Peyer's patch (tissue), 4 donors: Measurements from ENCODE around the gene ELAVL1. TPM values are rescaled to one million over a fixed set of nuclear protein-coding genes. Genes with fewer than 3 reads are reported as not detected.

Experiments used
- DNase-seq, 3 donors: peaks; one replicate each; pipeline ENCODE4 v3.0.0-alpha.2; 2017 to 2019
- H3K27ac ChIP-seq, 4 donors: fragments of 200-600 bp; sonication (generic); one replicate each; pipeline ENCODE4 v1.5.1; 2016 to 2019
- H3K27me3 ChIP-seq, 2 donors: fragments of 200-600 bp; sonication (generic); one replicate each; pipeline ENCODE4 v1.5.1; 2019
- H3K36me3 ChIP-seq, 3 donors: fragments of 200-600 bp; sonication (generic); one replicate each; pipeline ENCODE4 v1.5.1; 2016 to 2019
- H3K4me1 ChIP-seq, 4 donors: fragments of 200-600 bp; sonication (generic); one replicate each; pipeline ENCODE4 v1.5.1; 2016 to 2019
- H3K4me3 ChIP-seq, 4 donors: fragments of 200-600 bp; sonication (generic); 1 replicate in 3 of 4; 2 replicates in 1 of 4; pipeline ENCODE4 v1.5.1; 2016 to 2019; ENCODE audit warnings: mild to moderate bottlenecking in 1 of 4
- H3K9me3 ChIP-seq, 4 donors: fragments of 200-600 bp; sonication (generic); one replicate each; pipeline ENCODE4 v1.5.1; 2016 to 2019; ENCODE audit warnings: mild to moderate bottlenecking in 1 of 4
- POLR2A ChIP-seq, 2 donors: fragments of 450-650 bp; IDR thresholded peaks; one replicate each; pipeline ENCODE4 v1.5.1; 2017; ENCODE audit warnings: antibody characterized with exemption in 2 of 2, mild to moderate bottlenecking in 2 of 2, moderate library complexity in 2 of 2
- total RNA-seq, 4 donors: library from RNA; depleted of rRNA; stranded (reverse); fragments of >200 nt; gene quantifications; one replicate each; pipeline ENCODE4 v1.1.0, GENCODE V29; 2016
- TF ChIP-seq, protein P1 (sequence below), 6 experiments: fragments of 450-650 bp in 4 of 6; fragments of 200-600 bp in 2 of 6; sonication (generic) in 1 of 6; IDR thresholded peaks; one replicate each; pipeline ENCODE4 v1.5.1; 2017 to 2019; ENCODE audit warnings: antibody characterized with exemption in 6 of 6, mild to moderate bottlenecking in 3 of 6, moderate library complexity in 1 of 6

Gene ELAVL1
- total RNA-seq, 4 donors from 2014 or later, result 21.0 to 41.7 (median 25.9) TPM

DNA sequence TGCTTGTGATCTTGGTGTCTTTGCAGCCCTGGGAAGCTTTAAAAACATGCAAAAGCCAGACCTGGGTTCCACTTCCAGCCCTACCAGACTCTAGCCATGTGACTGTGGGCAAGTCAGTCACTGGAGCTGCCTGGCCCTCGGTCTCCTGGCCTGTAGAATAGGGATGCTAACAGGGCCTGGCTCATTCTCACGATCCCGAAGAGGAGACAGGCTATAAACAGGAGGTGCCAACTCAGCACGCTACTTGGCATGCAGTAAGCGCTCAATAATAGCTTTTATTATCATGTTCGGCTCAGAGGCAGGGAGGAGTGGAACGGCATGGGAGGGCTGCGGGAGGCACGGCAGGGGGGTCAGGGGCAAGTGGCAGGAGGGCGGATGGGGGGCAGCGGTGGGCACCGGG lies 81.2 kb downstream of the ELAVL1 start:
- H3K36me3 ChIP-seq, result peaks cover 0 to 20% (median 0%) of the 10 kb centered on the region in 3 donors
- no peak for DNase-seq
- no peaks in the 10 kb centered on the region for H3K27me3 ChIP-seq
- no peak overlapping the region for H3K27ac ChIP-seq
- no peaks in the 10 kb centered on the region for H3K9me3 ChIP-seq
- H3K4me3 ChIP-seq, result no peak overlapping the region
- TF ChIP-seq POLR2A (IDR thresholded peaks at IDR 0.05), result no peak
- TF ChIP-seq, protein P1, sequence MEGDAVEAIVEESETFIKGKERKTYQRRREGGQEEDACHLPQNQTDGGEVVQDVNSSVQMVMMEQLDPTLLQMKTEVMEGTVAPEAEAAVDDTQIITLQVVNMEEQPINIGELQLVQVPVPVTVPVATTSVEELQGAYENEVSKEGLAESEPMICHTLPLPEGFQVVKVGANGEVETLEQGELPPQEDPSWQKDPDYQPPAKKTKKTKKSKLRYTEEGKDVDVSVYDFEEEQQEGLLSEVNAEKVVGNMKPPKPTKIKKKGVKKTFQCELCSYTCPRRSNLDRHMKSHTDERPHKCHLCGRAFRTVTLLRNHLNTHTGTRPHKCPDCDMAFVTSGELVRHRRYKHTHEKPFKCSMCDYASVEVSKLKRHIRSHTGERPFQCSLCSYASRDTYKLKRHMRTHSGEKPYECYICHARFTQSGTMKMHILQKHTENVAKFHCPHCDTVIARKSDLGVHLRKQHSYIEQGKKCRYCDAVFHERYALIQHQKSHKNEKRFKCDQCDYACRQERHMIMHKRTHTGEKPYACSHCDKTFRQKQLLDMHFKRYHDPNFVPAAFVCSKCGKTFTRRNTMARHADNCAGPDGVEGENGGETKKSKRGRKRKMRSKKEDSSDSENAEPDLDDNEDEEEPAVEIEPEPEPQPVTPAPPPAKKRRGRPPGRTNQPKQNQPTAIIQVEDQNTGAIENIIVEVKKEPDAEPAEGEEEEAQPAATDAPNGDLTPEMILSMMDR (IDR thresholded peaks at IDR 0.05), result no peak
- H3K4me1 ChIP-seq, result peaks cover 0 to 37% (median 23%) of the 10 kb centered on the region in 4 donors

DNA sequence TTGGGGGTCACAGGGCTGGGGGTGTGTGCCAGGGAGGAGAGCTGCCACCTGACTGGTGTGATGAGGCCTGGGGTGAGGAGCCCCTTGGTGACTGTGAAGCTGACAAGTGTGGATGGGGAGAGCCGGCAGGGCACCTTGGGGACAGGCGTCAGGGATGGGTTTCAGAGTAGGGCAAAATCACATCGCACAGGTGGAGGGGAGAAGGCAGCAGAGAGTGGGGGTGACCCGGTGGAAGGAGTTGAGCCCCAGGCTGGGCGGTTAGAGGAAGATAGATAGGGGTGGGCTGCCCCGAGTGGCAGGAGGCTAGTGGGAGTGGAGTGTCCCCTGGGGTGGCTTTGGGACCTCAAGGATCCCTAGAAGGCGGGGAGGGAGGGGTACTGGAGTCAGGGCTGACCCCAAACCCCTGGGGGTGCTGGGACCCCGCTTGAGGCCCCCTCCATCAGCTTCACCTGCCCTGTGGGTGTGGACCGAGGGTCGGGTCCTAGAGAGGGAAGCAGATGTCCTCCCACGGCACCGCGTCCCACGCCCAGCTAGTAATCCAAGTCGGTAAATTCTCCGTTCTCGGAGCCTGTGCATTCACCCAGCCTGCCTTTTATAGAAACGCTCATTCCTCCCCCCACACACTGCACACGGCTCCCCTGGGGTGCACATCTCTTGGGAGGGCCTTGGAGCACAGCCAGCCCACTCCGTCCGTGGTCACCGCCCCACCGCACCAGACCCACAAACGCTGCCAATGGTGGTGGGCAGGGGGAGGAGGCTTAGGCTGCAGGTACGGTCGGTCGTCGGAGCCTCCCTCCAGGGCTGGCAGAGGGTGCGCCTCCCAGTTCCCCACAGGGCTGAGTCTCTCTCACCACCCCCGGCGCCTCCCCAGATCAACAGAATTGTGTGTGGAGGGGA lies 81.9 kb downstream of the ELAVL1 start:
- no peak for DNase-seq
- no peaks in the 10 kb centered on the region for H3K27me3 ChIP-seq
- peaks cover 0 to 20% (median 0%) of the 10 kb centered on the region in 3 donors for H3K36me3 ChIP-seq
- H3K9me3 ChIP-seq, result no peaks in the 10 kb centered on the region
- TF ChIP-seq, protein P1 (IDR thresholded peaks at IDR 0.05), result no peak
- TF ChIP-seq POLR2A (IDR thresholded peaks at IDR 0.05), result no peak
- H3K27ac ChIP-seq, result peak overlapping the region in 1 of 4 donors; percentile 24
- H3K4me1 ChIP-seq, result peaks cover 0 to 37% (median 23%) of the 10 kb centered on the region in 4 donors
- no peak overlapping the region for H3K4me3 ChIP-seq

DNA sequence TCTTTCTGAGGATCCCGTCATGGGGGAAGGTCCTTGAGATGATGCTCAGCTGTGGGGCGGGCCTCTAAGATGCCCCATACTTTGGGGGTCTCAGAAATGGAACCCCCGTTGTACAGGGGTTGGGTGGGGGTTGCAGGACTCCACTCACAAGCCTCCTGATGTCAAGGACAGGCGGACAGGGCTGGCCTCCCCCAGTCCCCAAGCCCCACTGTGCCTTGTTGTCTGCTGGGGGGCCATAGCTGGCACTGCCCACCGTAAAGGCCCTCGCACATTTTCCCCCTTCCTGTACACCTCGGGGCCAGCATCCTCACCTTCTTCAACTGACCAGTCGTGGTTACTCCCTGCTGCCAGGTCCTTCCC lies 82.6 kb downstream of the ELAVL1 start:
- no peak overlapping the region for H3K4me3 ChIP-seq
- peaks cover 0 to 6% of the 10 kb centered on the region in 2 donors for H3K27me3 ChIP-seq
- DNase-seq, result no peak
- no peak overlapping the region for H3K27ac ChIP-seq
- TF ChIP-seq, protein P1 (IDR thresholded peaks at IDR 0.05), result no peak
- no peak for TF ChIP-seq POLR2A (IDR thresholded peaks at IDR 0.05)
- peaks cover 2 to 42% (median 25%) of the 10 kb centered on the region in 4 donors for H3K4me1 ChIP-seq
- H3K36me3 ChIP-seq, result peaks cover 0 to 20% (median 0%) of the 10 kb centered on the region in 3 donors
- no peaks in the 10 kb centered on the region for H3K9me3 ChIP-seq

DNA sequence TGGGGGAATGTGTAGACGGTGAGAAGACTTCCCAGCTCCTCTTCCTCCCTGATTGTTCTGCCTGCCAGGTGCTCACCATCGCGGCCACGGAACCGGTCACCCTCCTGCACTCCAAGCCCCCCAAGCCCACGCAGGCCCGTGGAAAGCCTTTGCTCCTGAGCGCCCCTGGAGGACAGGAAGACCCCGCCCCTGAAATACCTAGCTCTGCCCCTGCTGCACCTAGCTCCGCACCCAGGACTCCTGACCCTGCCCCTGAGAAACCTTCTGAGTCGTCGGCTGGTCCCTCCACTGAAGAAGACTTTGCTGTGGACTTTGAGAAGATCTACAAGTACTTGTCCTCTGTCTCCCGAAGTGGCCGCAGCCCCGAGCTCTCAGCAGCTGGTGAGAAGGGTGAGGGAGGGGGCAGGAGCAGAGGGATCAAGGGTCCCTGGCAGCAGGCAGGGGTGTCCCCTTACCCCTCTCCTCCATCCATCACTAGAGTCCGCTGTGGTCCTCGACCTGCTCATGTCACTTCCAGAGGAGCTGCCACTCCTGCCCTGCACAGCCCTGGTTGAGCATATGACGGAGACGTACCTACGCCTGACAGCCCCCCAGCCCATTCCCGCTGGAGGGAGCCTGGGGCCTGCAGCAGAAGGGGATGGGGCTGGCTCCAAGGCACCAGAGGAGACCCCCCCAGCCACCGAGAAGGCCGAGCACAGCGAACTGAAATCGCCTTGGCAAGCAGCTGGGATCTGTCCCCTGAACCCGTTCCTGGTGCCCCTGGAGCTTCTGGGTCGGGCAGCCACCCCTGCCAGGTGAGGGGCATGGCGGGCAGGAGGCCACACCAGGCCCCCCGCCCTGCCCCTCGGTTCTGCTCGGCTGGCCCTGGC lies 83.2 kb downstream of the ELAVL1 start:
- no peaks in the 10 kb centered on the region for H3K9me3 ChIP-seq
- H3K36me3 ChIP-seq, result peaks cover 0 to 20% (median 0%) of the 10 kb centered on the region in 3 donors
- no peak for TF ChIP-seq POLR2A (IDR thresholded peaks at IDR 0.05)
- TF ChIP-seq, protein P1 (IDR thresholded peaks at IDR 0.05), result no peak
- peaks cover 2 to 49% (median 32%) of the 10 kb centered on the region in 4 donors for H3K4me1 ChIP-seq
- peak overlapping the region in 1 of 4 donors; percentile 93 for H3K27ac ChIP-seq
- DNase-seq, result no peak
- H3K27me3 ChIP-seq, result peaks cover 0 to 12% of the 10 kb centered on the region in 2 donors
- H3K4me3 ChIP-seq, result no peak overlapping the region

DNA sequence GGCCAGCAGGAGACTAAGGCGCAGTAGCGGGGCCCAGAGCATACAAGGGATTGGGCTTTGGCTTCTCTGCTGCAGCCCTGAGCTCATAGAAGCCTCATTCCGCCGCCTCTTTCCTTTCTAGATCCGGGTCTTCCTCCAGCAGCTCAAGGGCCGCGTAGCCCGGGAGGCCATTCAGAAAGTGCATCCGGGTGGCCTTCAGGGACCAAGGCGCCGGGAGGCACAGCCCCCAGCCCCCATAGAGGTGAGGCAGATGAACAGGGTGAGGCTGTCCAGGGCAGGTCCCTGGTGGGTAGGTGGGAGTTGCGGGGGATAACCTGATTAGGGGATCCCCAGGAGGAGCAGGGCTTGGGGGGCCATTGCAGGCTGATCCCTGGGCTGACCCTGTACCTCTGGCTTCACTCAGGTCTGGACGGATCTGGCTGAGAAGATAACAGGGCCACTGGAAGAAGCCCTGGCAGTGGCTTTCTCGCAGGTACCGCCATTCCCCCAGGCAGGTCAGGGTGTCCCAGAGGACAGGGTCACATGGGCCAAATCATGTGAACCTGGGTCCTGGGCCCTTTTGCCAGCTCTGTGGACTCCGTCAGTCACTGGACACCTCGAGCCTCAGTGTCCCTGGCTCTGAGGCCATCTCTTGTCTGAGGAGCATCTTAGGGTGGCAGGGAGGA lies 84.0 kb downstream of the ELAVL1 start:
- H3K4me3 ChIP-seq, result peak overlapping the region; percentile 58 to 94 (median 90)

More for the DNA sequence above, 84.0 kb downstream of the ELAVL1 start:
- Histone ChIP-seq H3K4me1 (peaks cover 2 to 51% (median 36%) of the 10 kb centered on the region in 4 donors), H3K27ac (peak overlapping the region; percentile 53 to 98 (median 95)), H3K9me3 (no peaks in the 10 kb centered on the region), H3K27me3 (peaks cover 0 to 20% of the 10 kb centered on the region in 2 donors), H3K36me3 (peaks cover 0 to 14% (median 0%) of the 10 kb centered on the region in 3 donors)
- no peak for DNase-seq
- TF ChIP-seq POLR2A (IDR thresholded peaks at IDR 0.05), result no peak
- TF ChIP-seq, protein P1 (IDR thresholded peaks at IDR 0.05), result no peak
